ENCODE measurements around the gene FBXO40.

FBXO40 gene

DNA sequence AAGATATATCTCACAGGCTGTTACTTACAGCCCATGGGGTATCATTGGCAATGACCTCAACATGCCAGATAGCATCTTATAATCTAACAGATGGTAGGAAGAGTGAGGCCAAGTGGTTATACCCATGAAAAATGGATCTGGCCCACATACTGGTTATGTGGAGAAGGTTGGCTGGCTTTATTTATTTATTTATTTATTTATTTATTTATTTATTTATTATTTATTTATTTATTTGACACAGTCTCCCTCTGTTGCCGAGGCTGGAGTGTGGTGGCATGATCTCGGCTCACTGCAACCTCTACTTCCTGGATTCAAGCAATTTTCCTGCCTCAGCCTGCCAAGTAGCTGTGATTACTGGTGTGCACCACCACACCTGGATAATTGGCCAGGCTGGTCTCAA is 11.6 kb downstream of the FBXO40 start:
- no peak for ATAC-seq
- TF ChIP-seq, protein P1, sequence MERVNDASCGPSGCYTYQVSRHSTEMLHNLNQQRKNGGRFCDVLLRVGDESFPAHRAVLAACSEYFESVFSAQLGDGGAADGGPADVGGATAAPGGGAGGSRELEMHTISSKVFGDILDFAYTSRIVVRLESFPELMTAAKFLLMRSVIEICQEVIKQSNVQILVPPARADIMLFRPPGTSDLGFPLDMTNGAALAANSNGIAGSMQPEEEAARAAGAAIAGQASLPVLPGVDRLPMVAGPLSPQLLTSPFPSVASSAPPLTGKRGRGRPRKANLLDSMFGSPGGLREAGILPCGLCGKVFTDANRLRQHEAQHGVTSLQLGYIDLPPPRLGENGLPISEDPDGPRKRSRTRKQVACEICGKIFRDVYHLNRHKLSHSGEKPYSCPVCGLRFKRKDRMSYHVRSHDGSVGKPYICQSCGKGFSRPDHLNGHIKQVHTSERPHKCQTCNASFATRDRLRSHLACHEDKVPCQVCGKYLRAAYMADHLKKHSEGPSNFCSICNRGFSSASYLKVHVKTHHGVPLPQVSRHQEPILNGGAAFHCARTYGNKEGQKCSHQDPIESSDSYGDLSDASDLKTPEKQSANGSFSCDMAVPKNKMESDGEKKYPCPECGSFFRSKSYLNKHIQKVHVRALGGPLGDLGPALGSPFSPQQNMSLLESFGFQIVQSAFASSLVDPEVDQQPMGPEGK (CRISPR knock-in tag; IDR thresholded peaks at IDR 0.05; ENCODE audit: borderline replicate concordance): no peak

DNA sequence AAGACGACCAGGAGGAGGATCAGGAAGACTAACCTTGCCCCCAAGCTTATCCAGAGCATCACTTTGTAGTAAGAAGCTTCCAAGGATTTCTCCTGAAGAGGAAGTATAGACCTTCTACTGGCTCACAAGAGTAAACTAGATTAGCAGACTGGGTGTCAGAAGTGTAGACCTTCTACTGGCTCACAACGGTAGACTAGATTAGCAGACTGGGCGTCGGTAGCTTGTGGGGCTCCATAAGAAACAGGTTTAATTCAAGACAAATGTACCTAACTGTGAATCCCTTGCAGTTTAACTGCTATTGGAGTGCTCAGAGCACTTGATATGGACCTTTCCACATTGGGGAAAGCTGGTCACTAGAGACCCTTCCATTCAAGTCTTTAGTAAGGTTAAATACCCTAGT is 12.9 kb downstream of the FBXO40 start:
- ATAC-seq: no peak
- TF ChIP-seq TOX (CRISPR knock-in tag; IDR thresholded peaks at IDR 0.05; ENCODE audit: borderline replicate concordance): no peak
- TF ChIP-seq, protein P1 (CRISPR knock-in tag; IDR thresholded peaks at IDR 0.05; ENCODE audit: borderline replicate concordance): no peak

DNA sequence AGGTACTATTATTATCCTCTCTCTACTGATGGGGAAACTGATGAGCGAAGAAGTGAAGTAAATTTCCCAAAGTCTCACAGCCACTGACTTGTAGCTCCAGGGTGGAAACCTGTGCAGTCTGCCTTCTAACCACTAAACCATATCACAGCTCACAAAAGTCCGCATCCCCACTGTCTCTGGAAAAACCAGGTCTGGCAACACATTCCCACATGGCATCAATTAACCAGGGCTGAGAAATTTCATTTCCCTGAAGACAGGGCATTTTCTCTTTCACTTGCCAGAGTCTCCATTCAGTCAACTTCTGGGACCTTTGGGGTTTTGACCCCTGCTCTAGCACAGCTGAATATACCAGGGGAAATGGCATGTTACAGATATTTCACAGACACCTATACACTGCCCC is 26.5 kb downstream of the FBXO40 start:
- ATAC-seq: peak; percentile 61; the same call in 2 of the 3 replicates
- TF ChIP-seq CSDC2 (CRISPR knock-in tag; IDR thresholded peaks at IDR 0.05): no peak
- TF ChIP-seq ZNF8 (CRISPR knock-in tag; IDR thresholded peaks at IDR 0.05): no peak
- TF ChIP-seq BACH2 (CRISPR knock-in tag; IDR thresholded peaks at IDR 0.05; ENCODE audit: borderline replicate concordance): no peak
- TF ChIP-seq RARB (CRISPR knock-in tag; IDR thresholded peaks at IDR 0.05): no peak
- no peak for TF ChIP-seq ZNF70 (CRISPR knock-in tag; IDR thresholded peaks at IDR 0.05)
- TF ChIP-seq TCF4 (CRISPR knock-in tag; IDR thresholded peaks at IDR 0.05; ENCODE audit: borderline replicate concordance): no peak
- no peak for TF ChIP-seq ZFP30 (CRISPR knock-in tag; IDR thresholded peaks at IDR 0.05)
- no peak for TF ChIP-seq ZC3H10 (CRISPR knock-in tag; IDR thresholded peaks at IDR 0.05)
- TF ChIP-seq, protein P1 (CRISPR knock-in tag; IDR thresholded peaks at IDR 0.05; ENCODE audit: borderline replicate concordance): no peak
- TF ChIP-seq PPARA (CRISPR knock-in tag; IDR thresholded peaks at IDR 0.05; ENCODE audit: borderline replicate concordance): no peak
- no peak for TF ChIP-seq ESRRG (CRISPR knock-in tag; IDR thresholded peaks at IDR 0.05)
- no peak for TF ChIP-seq ARNTL (CRISPR knock-in tag; IDR thresholded peaks at IDR 0.05; ENCODE audit: borderline replicate concordance, low read depth)

DNA sequence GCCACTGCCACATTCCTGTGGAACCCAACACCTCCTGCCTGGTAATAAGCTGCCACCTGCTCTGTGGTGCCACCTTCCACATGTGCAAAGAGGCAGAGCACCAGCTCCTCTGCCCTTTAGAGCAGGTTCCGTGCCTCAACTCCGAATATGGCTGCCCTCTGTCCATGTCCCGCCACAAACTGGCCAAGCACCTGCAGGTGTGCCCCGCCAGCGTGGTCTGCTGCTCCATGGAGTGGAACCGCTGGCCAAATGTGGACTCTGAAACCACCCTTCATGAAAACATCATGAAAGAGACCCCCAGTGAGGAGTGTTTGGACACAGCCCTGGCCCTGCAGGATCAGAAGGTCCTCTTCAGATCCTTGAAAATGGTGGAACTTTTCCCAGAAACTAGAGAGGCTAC is 28.3 kb downstream of the FBXO40 start:
- TF ChIP-seq, protein P2, sequence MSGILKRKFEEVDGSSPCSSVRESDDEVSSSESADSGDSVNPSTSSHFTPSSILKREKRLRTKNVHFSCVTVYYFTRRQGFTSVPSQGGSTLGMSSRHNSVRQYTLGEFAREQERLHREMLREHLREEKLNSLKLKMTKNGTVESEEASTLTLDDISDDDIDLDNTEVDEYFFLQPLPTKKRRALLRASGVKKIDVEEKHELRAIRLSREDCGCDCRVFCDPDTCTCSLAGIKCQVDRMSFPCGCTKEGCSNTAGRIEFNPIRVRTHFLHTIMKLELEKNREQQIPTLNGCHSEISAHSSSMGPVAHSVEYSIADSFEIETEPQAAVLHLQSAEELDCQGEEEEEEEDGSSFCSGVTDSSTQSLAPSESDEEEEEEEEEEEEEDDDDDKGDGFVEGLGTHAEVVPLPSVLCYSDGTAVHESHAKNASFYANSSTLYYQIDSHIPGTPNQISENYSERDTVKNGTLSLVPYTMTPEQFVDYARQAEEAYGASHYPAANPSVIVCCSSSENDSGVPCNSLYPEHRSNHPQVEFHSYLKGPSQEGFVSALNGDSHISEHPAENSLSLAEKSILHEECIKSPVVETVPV (CRISPR knock-in tag; IDR thresholded peaks at IDR 0.05): no peak
- TF ChIP-seq ZNF565 (CRISPR knock-in tag; conservative IDR thresholded peaks at IDR 0.05; ENCODE audit: low read depth): no peak
- no peak for TF ChIP-seq BACH2 (CRISPR knock-in tag; IDR thresholded peaks at IDR 0.05; ENCODE audit: borderline replicate concordance)
- no peak for ATAC-seq

DNA sequence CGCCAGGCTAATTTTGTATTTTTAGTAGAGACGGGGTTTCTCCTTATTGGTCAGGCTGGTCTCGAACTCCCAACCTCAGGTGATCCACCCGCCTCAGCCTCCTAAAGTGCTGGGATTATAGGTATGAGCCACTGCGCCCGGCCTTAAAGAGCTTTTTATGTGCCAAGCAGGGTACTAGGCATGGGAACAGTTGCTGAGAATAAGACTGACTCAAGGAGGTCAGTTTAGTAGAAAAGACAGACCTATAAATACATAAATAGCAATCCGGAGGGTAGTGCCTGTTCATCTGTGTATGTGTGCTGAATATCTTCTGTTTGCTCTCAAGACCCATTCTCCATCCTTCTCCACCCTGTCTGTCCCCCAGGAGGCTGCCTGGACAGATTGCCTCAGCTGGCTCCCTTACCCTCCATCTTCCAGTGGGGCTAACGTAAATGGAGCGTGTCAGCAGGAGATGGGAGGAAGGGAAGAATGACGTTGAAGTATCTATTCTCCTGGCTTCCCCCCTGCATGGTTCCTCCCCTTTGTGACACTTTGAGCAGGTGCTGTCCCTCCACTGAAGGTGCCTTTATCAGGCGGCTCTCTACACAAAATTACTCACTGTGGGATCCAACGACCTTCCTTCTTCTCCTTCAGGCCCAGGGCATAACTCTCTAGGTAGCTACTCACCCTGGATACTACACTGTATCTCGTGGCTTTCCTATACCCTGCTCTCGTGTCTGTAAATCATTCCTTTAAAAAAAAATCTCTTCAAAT is 31.1 kb downstream of the FBXO40 start:
- TF ChIP-seq ZFP3 (CRISPR knock-in tag; IDR thresholded peaks at IDR 0.05) (no peak), ZNF8 (CRISPR knock-in tag; IDR thresholded peaks at IDR 0.05) (no peak), TCF4 (CRISPR knock-in tag; IDR thresholded peaks at IDR 0.05; ENCODE audit: borderline replicate concordance) (no peak), BACH2 (CRISPR knock-in tag; IDR thresholded peaks at IDR 0.05; ENCODE audit: borderline replicate concordance) (no peak), TOX (CRISPR knock-in tag; IDR thresholded peaks at IDR 0.05; ENCODE audit: borderline replicate concordance) (no peak)
- TF ChIP-seq, protein P3, sequence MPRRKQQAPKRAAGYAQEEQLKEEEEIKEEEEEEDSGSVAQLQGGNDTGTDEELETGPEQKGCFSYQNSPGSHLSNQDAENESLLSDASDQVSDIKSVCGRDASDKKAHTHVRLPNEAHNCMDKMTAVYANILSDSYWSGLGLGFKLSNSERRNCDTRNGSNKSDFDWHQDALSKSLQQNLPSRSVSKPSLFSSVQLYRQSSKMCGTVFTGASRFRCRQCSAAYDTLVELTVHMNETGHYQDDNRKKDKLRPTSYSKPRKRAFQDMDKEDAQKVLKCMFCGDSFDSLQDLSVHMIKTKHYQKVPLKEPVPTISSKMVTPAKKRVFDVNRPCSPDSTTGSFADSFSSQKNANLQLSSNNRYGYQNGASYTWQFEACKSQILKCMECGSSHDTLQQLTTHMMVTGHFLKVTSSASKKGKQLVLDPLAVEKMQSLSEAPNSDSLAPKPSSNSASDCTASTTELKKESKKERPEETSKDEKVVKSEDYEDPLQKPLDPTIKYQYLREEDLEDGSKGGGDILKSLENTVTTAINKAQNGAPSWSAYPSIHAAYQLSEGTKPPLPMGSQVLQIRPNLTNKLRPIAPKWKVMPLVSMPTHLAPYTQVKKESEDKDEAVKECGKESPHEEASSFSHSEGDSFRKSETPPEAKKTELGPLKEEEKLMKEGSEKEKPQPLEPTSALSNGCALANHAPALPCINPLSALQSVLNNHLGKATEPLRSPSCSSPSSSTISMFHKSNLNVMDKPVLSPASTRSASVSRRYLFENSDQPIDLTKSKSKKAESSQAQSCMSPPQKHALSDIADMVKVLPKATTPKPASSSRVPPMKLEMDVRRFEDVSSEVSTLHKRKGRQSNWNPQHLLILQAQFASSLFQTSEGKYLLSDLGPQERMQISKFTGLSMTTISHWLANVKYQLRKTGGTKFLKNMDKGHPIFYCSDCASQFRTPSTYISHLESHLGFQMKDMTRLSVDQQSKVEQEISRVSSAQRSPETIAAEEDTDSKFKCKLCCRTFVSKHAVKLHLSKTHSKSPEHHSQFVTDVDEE (CRISPR knock-in tag; IDR thresholded peaks at IDR 0.05): no peak
- no peak for ATAC-seq

All from SK-N-SH treated with all-trans-retinoic acid at 6 μM for 48 hours (cell line).